Measurements from ENCODE around the gene SLC44A4.
"Not testable (repeated sequence)": the region's sequence is repeated elsewhere in the genome, so short reads cannot be mapped to it uniquely, and the experiment has no call there.

The SLC44A4 gene

DNA sequence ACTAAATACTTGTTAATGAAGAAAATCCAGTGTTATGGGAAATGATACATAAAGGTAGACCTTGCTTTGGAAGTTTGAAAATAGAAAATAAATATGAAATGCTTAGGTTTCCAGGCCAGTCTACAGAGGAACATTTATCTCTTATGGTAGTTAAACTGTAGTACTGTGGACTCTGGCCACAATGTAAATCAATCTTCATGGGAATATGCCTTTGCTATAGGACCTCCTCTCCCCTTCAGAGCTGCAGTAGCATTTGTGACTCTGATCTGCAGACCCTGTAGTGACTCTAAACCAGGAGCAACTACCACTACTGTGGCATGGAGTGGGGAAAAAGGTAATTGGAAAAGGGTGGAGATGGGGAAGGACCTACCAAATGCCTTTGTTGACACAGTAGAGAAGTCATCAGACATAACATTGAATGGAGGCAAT, 58.9 kb downstream of the SLC44A4 start:
- no peak overlapping the region for H3K27ac ChIP-seq (ENCODE audit: low read depth, low read length)
- H4K8ac ChIP-seq (ENCODE audit: low read depth, low read length), result no peak overlapping the region
- no peak overlapping the region for H3K18ac ChIP-seq (ENCODE audit: low read length)
- H3K23ac ChIP-seq (ENCODE audit: low read length), result no peak overlapping the region
- H3K4ac ChIP-seq (ENCODE audit: low read depth, low read length), result no peak overlapping the region
- H3K4me2 ChIP-seq (ENCODE audit: low read length), result no peak overlapping the region
- H3K4me1 ChIP-seq (ENCODE audit: control insufficient read depth in 1 of 2, insufficient read depth in 2 of 2, low read length in 2 of 2), result peaks cover 7 to 17% of the 10 kb centered on the region in 2 experiments
- no peak overlapping the region for H2BK12ac ChIP-seq (ENCODE audit: low read length)
- H3K36me3 ChIP-seq (ENCODE audit: control insufficient read depth in 1 of 2, insufficient read depth in 2 of 2, low read length in 2 of 2), result no peaks in the 10 kb centered on the region
- H3K9me3 ChIP-seq (ENCODE audit: insufficient read depth, low read depth, low read length), result no peaks in the 10 kb centered on the region
- no peak overlapping the region for H3K14ac ChIP-seq (ENCODE audit: low read length)
- no peak overlapping the region for H2BK120ac ChIP-seq (ENCODE audit: insufficient read depth, low read length, poor library complexity)
- H4K12ac ChIP-seq (ENCODE audit: low read depth, low read length), result no peak overlapping the region
- peak in 1 of 2 donors; percentile 11 for DNase-seq
- H2AK5ac ChIP-seq (ENCODE audit: low read length), result no peak overlapping the region
- H3K9ac ChIP-seq (ENCODE audit: low read length), result no peak overlapping the region
- H3K4me3 ChIP-seq (ENCODE audit: low read depth, low read length), result no peak overlapping the region
- H3K27me3 ChIP-seq (ENCODE audit: insufficient read depth, low read length), result no peaks in the 10 kb centered on the region
- no peak overlapping the region for H4K91ac ChIP-seq (ENCODE audit: low read depth, low read length)
- H3K79me1 ChIP-seq (ENCODE audit: low read length), result peaks cover 16% of the 10 kb centered on the region
- H3K79me2 ChIP-seq (ENCODE audit: control insufficient read depth, insufficient read depth, low read length, poor library complexity), result peaks cover 4% of the 10 kb centered on the region
- H2BK5ac ChIP-seq (ENCODE audit: low read depth, low read length, poor library complexity), result no peak overlapping the region
- no peak overlapping the region for H2AFZ ChIP-seq (ENCODE audit: insufficient read depth, low read length, poor library complexity)

GRCh38 chr6:31817929-31818511, 60.8 kb downstream of the SLC44A4 start:
- no CpG with 5 or more reads among the region's 8 CpGs for WGBS (ENCODE audit: extremely low coverage, insufficient coverage, insufficient read length)
- H3K79me1 ChIP-seq (ENCODE audit: low read length), result peaks cover 22% of the 10 kb centered on the region
- peak in 1 of 2 donors; percentile 14 for DNase-seq

DNA sequence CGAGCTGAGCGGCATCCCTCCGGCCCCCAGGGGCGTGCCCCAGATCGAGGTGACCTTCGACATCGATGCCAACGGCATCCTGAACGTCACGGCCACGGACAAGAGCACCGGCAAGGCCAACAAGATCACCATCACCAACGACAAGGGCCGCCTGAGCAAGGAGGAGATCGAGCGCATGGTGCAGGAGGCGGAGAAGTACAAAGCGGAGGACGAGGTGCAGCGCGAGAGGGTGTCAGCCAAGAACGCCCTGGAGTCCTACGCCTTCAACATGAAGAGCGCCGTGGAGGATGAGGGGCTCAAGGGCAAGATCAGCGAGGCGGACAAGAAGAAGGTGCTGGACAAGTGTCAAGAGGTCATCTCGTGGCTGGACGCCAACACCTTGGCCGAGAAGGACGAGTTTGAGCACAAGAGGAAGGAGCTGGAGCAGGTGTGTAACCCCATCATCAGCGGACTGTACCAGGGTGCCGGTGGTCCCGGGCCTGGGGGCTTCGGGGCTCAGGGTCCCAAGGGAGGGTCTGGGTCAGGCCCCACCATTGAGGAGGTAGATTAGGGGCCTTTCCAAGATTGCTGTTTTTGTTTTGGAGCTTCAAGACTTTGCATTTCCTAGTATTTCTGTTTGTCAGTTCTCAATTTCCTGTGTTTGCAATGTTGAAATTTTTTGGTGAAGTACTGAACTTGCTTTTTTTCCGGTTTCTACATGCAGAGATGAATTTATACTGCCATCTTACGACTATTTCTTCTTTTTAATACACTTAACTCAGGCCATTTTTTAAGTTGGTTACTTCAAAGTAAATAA, 61.5 kb downstream of the SLC44A4 start:
- not testable (repeated sequence) for H3K36me3 ChIP-seq (ENCODE audit: control insufficient read depth in 1 of 2, insufficient read depth in 2 of 2, low read length in 2 of 2); H2BK5ac ChIP-seq (ENCODE audit: low read depth, low read length, poor library complexity); H4K8ac ChIP-seq (ENCODE audit: low read depth, low read length); H2AK5ac ChIP-seq (ENCODE audit: low read length); H3K4ac ChIP-seq (ENCODE audit: low read depth, low read length); H3K27me3 ChIP-seq (ENCODE audit: insufficient read depth, low read length); H3K79me2 ChIP-seq (ENCODE audit: control insufficient read depth, insufficient read depth, low read length, poor library complexity); H4K12ac ChIP-seq (ENCODE audit: low read depth, low read length); H2BK12ac ChIP-seq (ENCODE audit: low read length); H3K23ac ChIP-seq (ENCODE audit: low read length); H4K91ac ChIP-seq (ENCODE audit: low read depth, low read length); H3K27ac ChIP-seq (ENCODE audit: low read depth, low read length); H3K18ac ChIP-seq (ENCODE audit: low read length); H2AFZ ChIP-seq (ENCODE audit: insufficient read depth, low read length, poor library complexity); H3K9me3 ChIP-seq (ENCODE audit: insufficient read depth, low read depth, low read length); H2BK120ac ChIP-seq (ENCODE audit: insufficient read depth, low read length, poor library complexity); DNase-seq; H3K4me3 ChIP-seq (ENCODE audit: low read depth, low read length); H3K14ac ChIP-seq (ENCODE audit: low read length); H3K9ac ChIP-seq (ENCODE audit: low read length)
- WGBS (ENCODE audit: extremely low coverage, insufficient coverage, insufficient read length), result no CpG with 5 or more reads among the region's 37 CpGs
- Histone ChIP-seq H3K4me2 (ENCODE audit: low read length) (peak overlapping the region; percentile 36), H3K4me1 (ENCODE audit: control insufficient read depth in 1 of 2, insufficient read depth in 2 of 2, low read length in 2 of 2) (peaks cover 8 to 10% of the 10 kb centered on the region in 2 experiments), H3K79me1 (ENCODE audit: low read length) (peaks cover 19% of the 10 kb centered on the region)

More at GRCh38 chr6:31817929-31818511, 60.8 kb downstream of the SLC44A4 start:
- H3K27me3 ChIP-seq (ENCODE audit: insufficient read depth, low read length); H4K8ac ChIP-seq (ENCODE audit: low read depth, low read length); H2AFZ ChIP-seq (ENCODE audit: insufficient read depth, low read length, poor library complexity); H3K9me3 ChIP-seq (ENCODE audit: insufficient read depth, low read depth, low read length); H3K4me2 ChIP-seq (ENCODE audit: low read length); H2AK5ac ChIP-seq (ENCODE audit: low read length); H3K18ac ChIP-seq (ENCODE audit: low read length); H4K12ac ChIP-seq (ENCODE audit: low read depth, low read length); H2BK5ac ChIP-seq (ENCODE audit: low read depth, low read length, poor library complexity); H3K4me3 ChIP-seq (ENCODE audit: low read depth, low read length); H3K14ac ChIP-seq (ENCODE audit: low read length); H3K27ac ChIP-seq (ENCODE audit: low read depth, low read length); H3K79me2 ChIP-seq (ENCODE audit: control insufficient read depth, insufficient read depth, low read length, poor library complexity); H2BK120ac ChIP-seq (ENCODE audit: insufficient read depth, low read length, poor library complexity); H4K91ac ChIP-seq (ENCODE audit: low read depth, low read length); H2BK12ac ChIP-seq (ENCODE audit: low read length); H3K9ac ChIP-seq (ENCODE audit: low read length); H3K4ac ChIP-seq (ENCODE audit: low read depth, low read length); H3K36me3 ChIP-seq (ENCODE audit: control insufficient read depth in 1 of 2, insufficient read depth in 2 of 2, low read length in 2 of 2); H3K23ac ChIP-seq (ENCODE audit: low read length): not testable (repeated sequence)
- H3K4me1 ChIP-seq (ENCODE audit: control insufficient read depth in 1 of 2, insufficient read depth in 2 of 2, low read length in 2 of 2), result peaks cover 8 to 12% of the 10 kb centered on the region in 2 experiments

GRCh38 chr6:31815025-31815838, 63.6 kb downstream of the SLC44A4 start, which contains the start of the genes HSPA1A and HSPA1L:
TSS of gene HSPA1A (plus strand) at chr6:31815543. CDS start at chr6:31815757, 214 bp downstream.
TSS of gene HSPA1L (minus strand) at chr6:31815283. CDS start at chr6:31811972, 3,311 bp downstream.
- H3K27ac ChIP-seq (ENCODE audit: low read depth, low read length), result peak within 1 kb of the TSS; percentile 99
- H2BK5ac ChIP-seq (ENCODE audit: low read depth, low read length, poor library complexity), result peak within 1 kb of the TSS; percentile 78
- H3K4me1 ChIP-seq (ENCODE audit: control insufficient read depth in 1 of 2, insufficient read depth in 2 of 2, low read length in 2 of 2), result peaks cover 6 to 8% of the 10 kb centered on the region in 2 experiments
- H3K4me2 ChIP-seq (ENCODE audit: low read length), result peak within 1 kb of the TSS; percentile 75
- H3K4me3 ChIP-seq (ENCODE audit: low read depth, low read length), result peak within 1 kb of the TSS; percentile 66
- peak within 1 kb of the TSS; percentile 64 for H3K9ac ChIP-seq (ENCODE audit: low read length)
- no peaks in the 10 kb centered on the region for H3K79me2 ChIP-seq (ENCODE audit: control insufficient read depth, insufficient read depth, low read length, poor library complexity)
- WGBS (ENCODE audit: extremely low coverage, insufficient coverage, insufficient read length), result no CpG with 5 or more reads among the region's 56 CpGs
- DNase-seq, result peak; percentile 88 to 91
- peaks cover 1% of the 10 kb centered on the region for H3K9me3 ChIP-seq (ENCODE audit: insufficient read depth, low read depth, low read length)
- H2AFZ ChIP-seq (ENCODE audit: insufficient read depth, low read length, poor library complexity), result peak within 1 kb of the TSS; percentile 47
- H3K23ac ChIP-seq (ENCODE audit: low read length), result no peak within 1 kb of the TSS
- no peaks in the 10 kb centered on the region for H3K27me3 ChIP-seq (ENCODE audit: insufficient read depth, low read length)
- H3K18ac ChIP-seq (ENCODE audit: low read length), result peak within 1 kb of the TSS; percentile 33
- H2AK5ac ChIP-seq (ENCODE audit: low read length), result no peak within 1 kb of the TSS
- peak within 1 kb of the TSS; percentile 16 for H3K4ac ChIP-seq (ENCODE audit: low read depth, low read length)
- peak within 1 kb of the TSS; percentile 89 for H4K91ac ChIP-seq (ENCODE audit: low read depth, low read length)
- peaks cover 9% of the 10 kb centered on the region for H3K79me1 ChIP-seq (ENCODE audit: low read length)
- H2BK12ac ChIP-seq (ENCODE audit: low read length), result no peak within 1 kb of the TSS
- peak within 1 kb of the TSS; percentile 69 for H4K8ac ChIP-seq (ENCODE audit: low read depth, low read length)
- peak within 1 kb of the TSS; percentile 79 for H2BK120ac ChIP-seq (ENCODE audit: insufficient read depth, low read length, poor library complexity)
- peak within 1 kb of the TSS; percentile 55 for H3K14ac ChIP-seq (ENCODE audit: low read length)
- H3K36me3 ChIP-seq (ENCODE audit: control insufficient read depth in 1 of 2, insufficient read depth in 2 of 2, low read length in 2 of 2), result no peaks in the 10 kb centered on the region
- H4K12ac ChIP-seq (ENCODE audit: low read depth, low read length), result no peak within 1 kb of the TSS

Measured in trophoblast cell (in vitro differentiated cells and primary cell).